GM20000 (cell line): ENCODE data around the gene SLC9A8.
A peak's percentile ranks its signal among the peaks of the same experiment; 100 is the strongest.

Source experiments
- DNase-seq: peaks from one replicate; pipeline ENCODE4 v3.0.0; 2012; ENCODE audit warnings: low spot score
- TF ChIP-seq, protein P1 (sequence below): IDR thresholded peaks from 2 replicates; pipeline ENCODE4 v1.5.1; 2012; ENCODE audit warnings: mild to moderate bottlenecking, control low read depth; ENCODE audit errors: extremely low read depth, missing control alignments

SLC9A8 gene

DNA sequence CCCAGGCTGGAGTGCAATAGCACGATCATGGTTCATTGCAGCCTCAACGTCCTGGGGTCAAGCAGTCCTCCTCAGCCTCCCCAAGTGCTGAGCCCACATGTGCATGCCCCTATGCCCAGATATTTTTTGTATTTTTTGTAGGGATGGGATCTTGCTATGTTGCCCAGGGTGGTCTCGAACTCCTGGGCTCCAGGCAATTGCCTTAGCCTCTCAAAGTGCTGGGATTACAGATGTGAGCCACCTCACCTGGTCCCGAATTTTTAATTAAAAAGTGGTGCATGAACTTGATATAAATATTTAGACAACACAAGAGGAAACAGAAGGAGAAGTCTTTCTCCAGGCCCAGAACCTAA is 116.5 kb downstream of the SLC9A8 start:
- TF ChIP-seq, protein P1, sequence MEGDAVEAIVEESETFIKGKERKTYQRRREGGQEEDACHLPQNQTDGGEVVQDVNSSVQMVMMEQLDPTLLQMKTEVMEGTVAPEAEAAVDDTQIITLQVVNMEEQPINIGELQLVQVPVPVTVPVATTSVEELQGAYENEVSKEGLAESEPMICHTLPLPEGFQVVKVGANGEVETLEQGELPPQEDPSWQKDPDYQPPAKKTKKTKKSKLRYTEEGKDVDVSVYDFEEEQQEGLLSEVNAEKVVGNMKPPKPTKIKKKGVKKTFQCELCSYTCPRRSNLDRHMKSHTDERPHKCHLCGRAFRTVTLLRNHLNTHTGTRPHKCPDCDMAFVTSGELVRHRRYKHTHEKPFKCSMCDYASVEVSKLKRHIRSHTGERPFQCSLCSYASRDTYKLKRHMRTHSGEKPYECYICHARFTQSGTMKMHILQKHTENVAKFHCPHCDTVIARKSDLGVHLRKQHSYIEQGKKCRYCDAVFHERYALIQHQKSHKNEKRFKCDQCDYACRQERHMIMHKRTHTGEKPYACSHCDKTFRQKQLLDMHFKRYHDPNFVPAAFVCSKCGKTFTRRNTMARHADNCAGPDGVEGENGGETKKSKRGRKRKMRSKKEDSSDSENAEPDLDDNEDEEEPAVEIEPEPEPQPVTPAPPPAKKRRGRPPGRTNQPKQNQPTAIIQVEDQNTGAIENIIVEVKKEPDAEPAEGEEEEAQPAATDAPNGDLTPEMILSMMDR: no peak
- DNase-seq: no peak

DNA sequence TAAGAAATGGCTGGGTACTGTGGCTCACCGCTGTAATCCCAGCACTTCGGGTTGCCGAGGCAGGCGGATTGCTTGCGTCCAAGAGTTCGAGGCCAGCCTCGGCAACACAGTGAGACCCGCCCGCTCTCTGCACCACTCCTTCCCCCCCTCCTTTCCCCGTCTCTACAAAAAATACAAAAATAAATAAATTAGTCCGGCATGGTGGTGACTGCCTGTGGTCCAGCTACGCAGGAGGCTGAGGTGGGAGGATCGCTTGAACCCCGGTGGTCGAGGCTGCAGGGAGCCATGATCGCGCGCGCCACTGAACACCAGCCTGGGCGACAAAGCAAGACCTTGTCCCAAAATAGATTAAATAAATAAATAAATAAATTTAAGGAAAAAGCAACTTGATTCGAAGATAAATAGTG is 123.1 kb downstream of the SLC9A8 start:
- TF ChIP-seq, protein P1: no peak
- DNase-seq: no peak

GRCh38 chr20:49936153-49937026 is 123.8 kb downstream of the SLC9A8 start, which contains the start of gene RNF114:
Gene RNF114, plus strand, starts transcription at chr20:49936397. Its CDS starts 16 bp downstream, at chr20:49936413.
- TF ChIP-seq, protein P1: no peak

GRCh38 chr20:49937027-49937929 is 124.7 kb downstream of the SLC9A8 start:
- DNase-seq: peak; percentile 43
- TF ChIP-seq, protein P1: no peak

More at GRCh38 chr20:49936153-49937026, 123.8 kb downstream of the SLC9A8 start, which contains the start of gene RNF114:
- peak; percentile 99 for DNase-seq

GRCh38 chr20:49938173-49939163 is 125.8 kb downstream of the SLC9A8 start:
- TF ChIP-seq, protein P1: no peak
- no peak for DNase-seq

DNA sequence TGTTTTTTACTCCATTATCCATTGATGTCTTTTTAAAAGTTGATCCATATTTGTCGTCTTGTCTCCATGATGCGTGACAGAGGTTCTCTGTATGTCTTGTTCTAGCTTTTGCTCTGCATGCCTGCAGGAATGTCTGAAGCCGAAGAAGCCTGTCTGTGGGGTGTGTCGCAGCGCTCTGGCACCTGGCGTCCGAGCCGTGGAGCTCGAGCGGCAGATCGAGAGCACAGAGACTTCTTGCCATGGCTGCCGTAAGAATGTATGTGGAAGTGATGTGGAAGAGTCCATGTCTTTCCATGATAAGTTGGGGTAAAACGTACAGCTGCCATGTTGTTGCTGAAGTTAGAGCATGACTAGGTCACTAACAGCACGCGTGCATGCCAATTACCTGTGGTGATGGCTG is 128.8 kb downstream of the SLC9A8 start:
- TF ChIP-seq, protein P1: no peak
- no peak for DNase-seq
